B cell (primary cell): ENCODE measurements around the gene TFCP2. TPM values are rescaled to one million over a fixed set of nuclear protein-coding genes. Genes with fewer than 3 reads are reported as not detected.

ENCODE experiments used
- ATAC-seq: fragments of 200-7000 bp; cut with Tn5 transposase; one replicate; pipeline ENCODE4 v1.10.0; 2021; ENCODE audit warnings: low read depth, mild to moderate bottlenecking, moderate number of reproducible peaks, moderate library complexity
- CTCF ChIA-PET: fragments of 350-600 bp; sonication (Branson Sonifier 250); formaldehyde crosslinking; loops from one replicate; lab custom pipeline; 2021; ENCODE audit warnings: antibody characterized with exemption, inconsistent platforms; lab: Charles Lee
- POLR2A ChIA-PET: fragments of 350-600 bp; sonication (Branson Sonifier 250); formaldehyde crosslinking; loops from one replicate; lab custom pipeline; 2021; ENCODE audit warnings: antibody characterized with exemption; lab: Charles Lee
- DNase-seq: peaks from one replicate; pipeline ENCODE4 v3.0.0; 2013
- H2AFZ ChIP-seq: 2 replicates; pipeline ENCODE4 v1.6.1; 2012; ENCODE audit warnings: mild to moderate bottlenecking, low read depth, low read length; ENCODE audit not compliant: insufficient read depth, poor library complexity, severe bottlenecking
- H3K27ac ChIP-seq, 2 donors: 1 replicate in 1 of 2; 2 replicates in 1 of 2; pipeline ENCODE4 v1.5.1; 2012 to 2013; ENCODE audit warnings: low read length in 2 of 2, mild to moderate bottlenecking in 2 of 2, moderate library complexity in 1 of 2
- H3K27me3 ChIP-seq, 4 experiments: fragments of 200-600 bp in 1 of 4; sonication (generic) in 1 of 4; replicated peaks in 1 of 4; 1 replicate in 2 of 4; 2 replicates in 2 of 4; pipeline versions ENCODE4 v1.6.1 to v1.7.0; 2013 to 2016; ENCODE audit warnings: low read length in 3 of 4, mild to moderate bottlenecking in 2 of 4, mixed read lengths in 1 of 4, moderate library complexity in 1 of 4; ENCODE audit not compliant: insufficient read depth in 4 of 4, control insufficient read depth in 3 of 4; ENCODE audit errors: control extremely low read depth in 1 of 4
- H3K36me3 ChIP-seq, 2 experiments: replicated peaks in 1 of 2; 1 replicate in 1 of 2; 2 replicates in 1 of 2; pipeline versions ENCODE4 v1.6.1 to v1.7.1; 2013; ENCODE audit warnings: low read length in 1 of 2; ENCODE audit not compliant: insufficient read depth in 2 of 2, control insufficient read depth in 1 of 2; ENCODE audit errors: control extremely low read depth in 1 of 2, extremely low read depth in 1 of 2
- H3K4me1 ChIP-seq, 2 donors: fragments of 200-600 bp in 1 of 2; sonication (generic) in 1 of 2; 1 replicate in 1 of 2; 2 replicates in 1 of 2; pipeline versions ENCODE4 v1.5.1 to v1.6.1; 2013 to 2017; ENCODE audit warnings: low read length in 2 of 2; ENCODE audit not compliant: control insufficient read depth in 2 of 2, insufficient read depth in 2 of 2
- H3K4me2 ChIP-seq: replicated peaks from 2 replicates; pipeline ENCODE3; 2012; ENCODE audit warnings: mild to moderate bottlenecking, low read depth, low read length; ENCODE audit not compliant: poor library complexity, severe bottlenecking
- H3K4me3 ChIP-seq, 5 experiments: fragments of 200-600 bp in 1 of 5; sonication (generic) in 1 of 5; 1 replicate in 3 of 5; 2 replicates in 2 of 5; pipeline versions ENCODE4 v1.5.1 to v1.7.0; 2011 to 2016; ENCODE audit warnings: low read length in 4 of 5, mild to moderate bottlenecking in 4 of 5, low read depth in 2 of 5, control low read depth in 1 of 5, moderate library complexity in 1 of 5; ENCODE audit not compliant: insufficient read depth in 1 of 5; ENCODE audit errors: control extremely low read depth in 1 of 5, extremely low read depth in 1 of 5
- H3K79me2 ChIP-seq: fragments of 200-600 bp; sonication (generic); one replicate; pipeline ENCODE4 v1.6.0; 2016; ENCODE audit warnings: low read length; ENCODE audit not compliant: control insufficient read depth, insufficient read depth
- H3K9ac ChIP-seq: fragments of 200-600 bp; sonication (generic); 2 replicates; pipeline ENCODE4 v1.6.1; 2017; ENCODE audit warnings: mild to moderate bottlenecking, low read length, moderate library complexity
- H3K9me3 ChIP-seq, 3 donors: one replicate each; pipeline versions ENCODE4 v1.6.1 to v1.7.1; 2013; ENCODE audit warnings: low read length in 2 of 3; ENCODE audit not compliant: control insufficient read depth in 2 of 3, insufficient read depth in 1 of 3; ENCODE audit errors: control extremely low read depth in 1 of 3
- H4K20me1 ChIP-seq: 2 replicates; pipeline ENCODE4 v1.6.0; 2012; ENCODE audit warnings: mild to moderate bottlenecking, low read length; ENCODE audit not compliant: insufficient read depth, control insufficient read depth, poor library complexity, severe bottlenecking
- H3K27ac Mint-ChIP-seq: one replicate; pipeline ENCODE4 v1.8.0; 2021; ENCODE audit warnings: mixed read lengths
- H3K27me3 Mint-ChIP-seq: one replicate; pipeline ENCODE4 v1.8.0; 2021; ENCODE audit warnings: mixed read lengths
- H3K4me1 Mint-ChIP-seq: one replicate; pipeline ENCODE4 v1.8.0; 2021; ENCODE audit warnings: mixed read lengths
- H3K4me3 Mint-ChIP-seq: one replicate; pipeline ENCODE4 v1.8.0; 2021; ENCODE audit warnings: mixed read lengths
- H3K9me3 Mint-ChIP-seq: one replicate; pipeline ENCODE4 v1.8.0; 2022; ENCODE audit warnings: mixed read lengths; ENCODE audit not compliant: insufficient read depth
- CTCF ChIP-seq: fragments of 200-600 bp; IDR thresholded peaks from one replicate; pipeline ENCODE4 v1.8.0; 2022; ENCODE audit warnings: antibody characterized with exemption, mild to moderate bottlenecking
- EZH2 ChIP-seq: IDR thresholded peaks from 2 replicates; pipeline ENCODE4 v1.6.1; 2012; ENCODE audit warnings: borderline replicate concordance, low read depth, mild to moderate bottlenecking, moderate library complexity, low read length; ENCODE audit not compliant: insufficient read depth, poor library complexity, severe bottlenecking
- WGBS: methylation state at CpG from one replicate; pipeline ENCODE4 v1.1.5; 2013; ENCODE audit warnings: missing lambda C conversion rate; ENCODE audit not compliant: insufficient coverage; 5-methylcytosine and 5-hydroxymethylcytosine counted together
- intact Hi-C: fragments of 100-400 bp; cut with micrococcal nuclease; formaldehyde crosslinking; loops from one replicate; pipeline ENCODE4 v1.10.0; 2022
- polyA plus RNA-seq: library from polyadenylated mRNA; depleted of rRNA; stranded (reverse); fragments of >200 nt; gene quantifications from 2 replicates; pipeline ENCODE4 v1.2.3, GENCODE V29; 2012
- total RNA-seq, 2 donors: library from RNA; stranded (reverse); fragments of 120-200 nt in 1 of 2; gene quantifications; 1 replicate in 1 of 2; 2 replicates in 1 of 2; pipeline versions ENCODE4 v1.2.3 to v1.2.4, GENCODE V29; 2013 to 2022

Gene TFCP2
- total and polyA plus RNA-seq, 2 donors (not counting 1 experiment from before 2014, with no cell fraction given): 12.1 to 38.8 TPM

- POLR2A ChIA-PET: no interaction called here
- Histone ChIP-seq H3K4me1 (peaks cover 25 to 32% of the 10 kb centered on the region in 2 donors), H3K4me3 (no peak overlapping the region), H3K4me2 (no peak overlapping the region), H3K27ac (no peak overlapping the region), H3K36me3 (peaks cover 0 to 16% of the 10 kb centered on the region in 2 experiments), H4K20me1 (no peaks in the 10 kb centered on the region), H2AFZ (no peak overlapping the region), H3K79me2 (no peaks in the 10 kb centered on the region), H3K9ac (no peak overlapping the region), H3K27me3 (no peaks in the 10 kb centered on the region), H3K9me3 (no peaks in the 10 kb centered on the region)
- H3K4me3 Mint-ChIP-seq: no peak overlapping the region
- H3K4me1 Mint-ChIP-seq: peaks cover 28% of the 10 kb centered on the region
- no peaks in the 10 kb centered on the region for H3K9me3 Mint-ChIP-seq
- DNase-seq (no peak), ATAC-seq (no peak)
- H3K27ac Mint-ChIP-seq: no peak overlapping the region
- no peaks in the 10 kb centered on the region for H3K27me3 Mint-ChIP-seq
- TF ChIP-seq CTCF (no peak), EZH2 (no peak)
- 91% methylated on average over 14 of the region's 14 CpGs for WGBS
- intact Hi-C loops: no loop called here
- CTCF ChIA-PET: no interaction called here
Observed at GRCh38 chr12:51189790-51190355, 16.9 kb upstream of the TFCP2 start.

- TF ChIP-seq EZH2: no peak
- TF ChIP-seq CTCF: no peak
- H3K36me3 ChIP-seq: peaks cover 0 to 16% of the 10 kb centered on the region in 2 experiments
- CTCF ChIA-PET: no interaction called here
- DNase-seq: peak; percentile 58
- H2AFZ ChIP-seq: no peak overlapping the region
- peaks cover 25 to 32% of the 10 kb centered on the region in 2 donors for H3K4me1 ChIP-seq
- intact Hi-C loops: no loop called here
- peak overlapping the region; percentile 46 for H3K4me2 ChIP-seq
- peak overlapping the region; percentile 83 for H3K4me3 Mint-ChIP-seq
- peak overlapping the region; percentile 61 for H3K27ac Mint-ChIP-seq
- no peak overlapping the region for H3K9ac ChIP-seq
- ATAC-seq: peak; percentile 65
- H3K27me3 ChIP-seq: no peaks in the 10 kb centered on the region
- no peaks in the 10 kb centered on the region for H3K27me3 Mint-ChIP-seq
- H3K27ac ChIP-seq: no peak overlapping the region
- no peaks in the 10 kb centered on the region for H3K9me3 Mint-ChIP-seq
- H3K4me3 ChIP-seq: peak overlapping the region in 1 of 5 experiments; percentile 3
- WGBS: 63% methylated on average over 14 of the region's 14 CpGs
- no peaks in the 10 kb centered on the region for H3K79me2 ChIP-seq
- POLR2A ChIA-PET: interaction anchor here (0.7 to 1.3 kb wide), 3 partner anchors 30 to 135 kb away, joined by 3 to 4 read pairs (median 3); partner anchors contain the start of genes BIN2 and DAZAP2
- H3K9me3 ChIP-seq: no peaks in the 10 kb centered on the region
- no peaks in the 10 kb centered on the region for H4K20me1 ChIP-seq
- peaks cover 28% of the 10 kb centered on the region for H3K4me1 Mint-ChIP-seq
Observed at GRCh38 chr12:51188359-51189051, 15.6 kb upstream of the TFCP2 start.
